ENCODE measurements around the gene KANSL1.
"Not testable (repeated sequence)": the region's sequence is repeated elsewhere in the genome, so short reads cannot be mapped to it uniquely, and the experiment has no call there.

KANSL1 gene

DNA sequence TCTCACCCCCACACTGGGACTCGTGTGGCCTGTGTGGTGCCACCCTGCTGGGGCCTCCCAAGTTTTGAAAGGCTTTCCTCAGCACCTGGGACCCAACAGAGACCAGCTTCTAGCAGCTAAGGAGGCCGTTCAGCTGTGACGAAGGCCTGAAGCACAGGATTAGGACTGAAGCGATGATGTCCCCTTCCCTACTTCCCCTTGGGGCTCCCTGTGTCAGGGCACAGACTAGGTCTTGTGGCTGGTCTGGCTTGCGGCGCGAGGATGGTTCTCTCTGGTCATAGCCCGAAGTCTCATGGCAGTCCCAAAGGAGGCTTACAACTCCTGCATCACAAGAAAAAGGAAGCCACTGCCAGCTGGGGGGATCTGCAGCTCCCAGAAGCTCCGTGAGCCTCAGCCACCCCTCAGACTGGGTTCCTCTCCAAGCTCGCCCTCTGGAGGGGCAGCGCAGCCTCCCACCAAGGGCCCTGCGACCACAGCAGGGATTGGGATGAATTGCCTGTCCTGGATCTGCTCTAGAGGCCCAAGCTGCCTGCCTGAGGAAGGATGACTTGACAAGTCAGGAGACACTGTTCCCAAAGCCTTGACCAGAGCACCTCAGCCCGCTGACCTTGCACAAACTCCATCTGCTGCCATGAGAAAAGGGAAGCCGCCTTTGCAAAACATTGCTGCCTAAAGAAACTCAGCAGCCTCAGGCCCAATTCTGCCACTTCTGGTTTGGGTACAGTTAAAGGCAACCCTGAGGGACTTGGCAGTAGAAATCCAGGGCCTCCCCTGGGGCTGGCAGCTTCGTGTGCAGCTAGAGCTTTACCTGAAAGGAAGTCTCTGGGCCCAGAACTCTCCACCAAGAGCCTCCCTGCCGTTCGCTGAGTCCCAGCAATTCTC is 166.8 kb downstream of the KANSL1 start:
- H3K27me3 ChIP-seq (ENCODE audit: insufficient read depth, low read length) = no peaks in the 10 kb centered on the region
- no peak overlapping the region for H2AFZ ChIP-seq (ENCODE audit: low read depth, low read length)
- H3K4me1 ChIP-seq (ENCODE audit: insufficient read depth, low read length) = no peaks in the 10 kb centered on the region
- peaks cover 44% of the 10 kb centered on the region for H3K36me3 ChIP-seq (ENCODE audit: insufficient read depth, low read length)
- H3K4me3 ChIP-seq (ENCODE audit: low read length) = no peak overlapping the region
- H3K9me3 ChIP-seq (ENCODE audit: low read length) = no peaks in the 10 kb centered on the region

DNA sequence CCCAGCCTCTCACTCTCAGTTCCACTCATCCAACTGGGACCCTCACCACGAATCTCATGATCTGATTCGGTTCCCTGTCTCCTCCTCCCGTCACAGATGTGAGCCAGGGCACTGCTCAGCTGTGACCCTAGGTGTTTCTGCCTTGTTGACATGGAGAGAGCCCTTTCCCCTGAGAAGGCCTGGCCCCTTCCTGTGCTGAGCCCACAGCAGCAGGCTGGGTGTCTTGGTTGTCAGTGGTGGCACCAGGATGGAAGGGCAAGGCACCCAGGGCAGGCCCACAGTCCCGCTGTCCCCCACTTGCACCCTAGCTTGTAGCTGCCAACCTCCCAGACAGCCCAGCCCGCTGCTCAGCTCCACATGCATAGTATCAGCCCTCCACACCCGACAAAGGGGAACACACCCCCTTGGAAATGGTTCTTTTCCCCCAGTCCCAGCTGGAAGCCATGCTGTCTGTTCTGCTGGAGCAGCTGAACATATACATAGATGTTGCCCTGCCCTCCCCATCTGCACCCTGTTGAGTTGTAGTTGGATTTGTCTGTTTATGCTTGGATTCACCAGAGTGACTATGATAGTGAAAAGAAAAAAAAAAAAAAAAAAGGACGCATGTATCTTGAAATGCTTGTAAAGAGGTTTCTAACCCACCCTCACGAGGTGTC is 167.6 kb downstream of the KANSL1 start:
- peaks cover 36% of the 10 kb centered on the region for H3K36me3 ChIP-seq (ENCODE audit: insufficient read depth, low read length)
- H3K9me3 ChIP-seq (ENCODE audit: low read length) = no peaks in the 10 kb centered on the region

DNA sequence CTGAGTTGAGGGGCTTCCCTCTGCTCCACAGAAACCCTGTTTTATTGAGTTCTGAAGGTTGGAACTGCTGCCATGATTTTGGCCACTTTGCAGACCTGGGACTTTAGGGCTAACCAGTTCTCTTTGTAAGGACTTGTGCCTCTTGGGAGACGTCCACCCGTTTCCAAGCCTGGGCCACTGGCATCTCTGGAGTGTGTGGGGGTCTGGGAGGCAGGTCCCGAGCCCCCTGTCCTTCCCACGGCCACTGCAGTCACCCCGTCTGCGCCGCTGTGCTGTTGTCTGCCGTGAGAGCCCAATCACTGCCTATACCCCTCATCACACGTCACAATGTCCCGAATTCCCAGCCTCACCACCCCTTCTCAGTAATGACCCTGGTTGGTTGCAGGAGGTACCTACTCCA is 168.2 kb downstream of the KANSL1 start:
- Histone ChIP-seq H2AFZ (ENCODE audit: low read depth, low read length) (no peak overlapping the region), H3K4me1 (ENCODE audit: insufficient read depth, low read length) (no peaks in the 10 kb centered on the region), H3K27me3 (ENCODE audit: insufficient read depth, low read length) (no peaks in the 10 kb centered on the region), H3K36me3 (ENCODE audit: insufficient read depth, low read length) (peaks cover 30% of the 10 kb centered on the region), H3K4me3 (ENCODE audit: low read length) (no peak overlapping the region), H3K9me3 (ENCODE audit: low read length) (no peaks in the 10 kb centered on the region)

More for the DNA sequence above, 167.6 kb downstream of the KANSL1 start:
- H3K27me3 ChIP-seq (ENCODE audit: insufficient read depth, low read length) = no peaks in the 10 kb centered on the region
- no peaks in the 10 kb centered on the region for H3K4me1 ChIP-seq (ENCODE audit: insufficient read depth, low read length)
- H2AFZ ChIP-seq (ENCODE audit: low read depth, low read length) = no peak overlapping the region
- no peak overlapping the region for H3K4me3 ChIP-seq (ENCODE audit: low read length)

DNA sequence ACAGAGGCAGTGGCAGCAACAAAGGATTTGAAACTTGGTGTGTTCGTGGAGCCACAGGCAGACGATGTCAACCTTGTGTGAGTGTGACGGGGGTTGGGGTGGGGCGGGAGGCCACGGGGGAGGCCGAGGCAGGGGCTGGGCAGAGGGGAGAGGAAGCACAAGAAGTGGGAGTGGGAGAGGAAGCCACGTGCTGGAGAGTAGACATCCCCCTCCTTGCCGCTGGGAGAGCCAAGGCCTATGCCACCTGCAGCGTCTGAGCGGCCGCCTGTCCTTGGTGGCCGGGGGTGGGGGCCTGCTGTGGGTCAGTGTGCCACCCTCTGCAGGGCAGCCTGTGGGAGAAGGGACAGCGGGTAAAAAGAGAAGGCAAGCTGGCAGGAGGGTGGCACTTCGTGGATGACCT is 168.6 kb downstream of the KANSL1 start:
- Histone ChIP-seq H3K4me1 (ENCODE audit: insufficient read depth, low read length) (no peaks in the 10 kb centered on the region), H3K27me3 (ENCODE audit: insufficient read depth, low read length) (no peaks in the 10 kb centered on the region), H3K4me3 (ENCODE audit: low read length) (no peak overlapping the region), H2AFZ (ENCODE audit: low read depth, low read length) (no peak overlapping the region), H3K36me3 (ENCODE audit: insufficient read depth, low read length) (peaks cover 27% of the 10 kb centered on the region), H3K9me3 (ENCODE audit: low read length) (no peaks in the 10 kb centered on the region)

DNA sequence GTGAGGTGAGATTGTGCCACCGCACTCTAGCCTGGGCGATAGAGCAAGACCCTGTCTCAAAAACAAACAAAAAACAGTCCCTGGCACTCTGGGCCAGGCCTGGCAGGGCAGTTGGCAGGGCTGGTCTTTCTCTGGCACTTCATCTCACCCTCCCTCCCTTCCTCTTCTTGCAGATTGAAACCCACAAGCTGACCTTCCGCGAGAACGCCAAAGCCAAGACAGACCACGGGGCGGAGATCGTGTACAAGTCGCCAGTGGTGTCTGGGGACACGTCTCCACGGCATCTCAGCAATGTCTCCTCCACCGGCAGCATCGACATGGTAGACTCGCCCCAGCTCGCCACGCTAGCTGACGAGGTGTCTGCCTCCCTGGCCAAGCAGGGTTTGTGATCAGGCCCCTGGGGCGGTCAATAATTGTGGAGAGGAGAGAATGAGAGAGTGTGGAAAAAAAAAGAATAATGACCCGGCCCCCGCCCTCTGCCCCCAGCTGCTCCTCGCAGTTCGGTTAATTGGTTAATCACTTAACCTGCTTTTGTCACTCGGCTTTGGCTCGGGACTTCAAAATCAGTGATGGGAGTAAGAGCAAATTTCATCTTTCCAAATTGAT is 169.3 kb downstream of the KANSL1 start:
- Histone ChIP-seq H3K4me3 (ENCODE audit: low read length) (no peak overlapping the region), H3K36me3 (ENCODE audit: insufficient read depth, low read length) (peaks cover 27% of the 10 kb centered on the region), H3K9me3 (ENCODE audit: low read length) (no peaks in the 10 kb centered on the region), H3K27me3 (ENCODE audit: insufficient read depth, low read length) (no peaks in the 10 kb centered on the region), H2AFZ (ENCODE audit: low read depth, low read length) (no peak overlapping the region), H3K4me1 (ENCODE audit: insufficient read depth, low read length) (no peaks in the 10 kb centered on the region)

DNA sequence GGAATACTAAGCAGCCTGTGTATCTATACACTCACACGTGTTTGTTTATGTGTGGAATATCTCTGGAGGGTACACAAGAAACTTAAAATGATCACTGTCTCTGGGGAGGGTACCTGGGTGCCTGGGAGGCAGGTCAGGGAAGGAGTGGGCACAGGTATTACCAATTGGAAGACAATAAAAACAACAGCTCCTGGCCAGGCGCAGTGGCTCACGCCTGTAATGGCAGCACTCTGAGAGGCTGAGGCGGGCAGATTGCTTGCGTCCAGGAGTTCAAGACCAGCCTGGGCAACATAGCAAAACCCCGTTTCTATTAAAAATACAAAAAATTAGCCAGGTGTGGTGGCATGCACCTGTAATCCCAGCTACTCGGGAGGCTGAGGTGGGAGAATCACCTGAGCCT is 169.9 kb downstream of the KANSL1 start:
- H3K27me3 ChIP-seq (ENCODE audit: insufficient read depth, low read length); H2AFZ ChIP-seq (ENCODE audit: low read depth, low read length); H3K4me3 ChIP-seq (ENCODE audit: low read length); H3K9me3 ChIP-seq (ENCODE audit: low read length); H3K4me1 ChIP-seq (ENCODE audit: insufficient read depth, low read length): not testable (repeated sequence)
- peaks cover 24% of the 10 kb centered on the region for H3K36me3 ChIP-seq (ENCODE audit: insufficient read depth, low read length)

DNA sequence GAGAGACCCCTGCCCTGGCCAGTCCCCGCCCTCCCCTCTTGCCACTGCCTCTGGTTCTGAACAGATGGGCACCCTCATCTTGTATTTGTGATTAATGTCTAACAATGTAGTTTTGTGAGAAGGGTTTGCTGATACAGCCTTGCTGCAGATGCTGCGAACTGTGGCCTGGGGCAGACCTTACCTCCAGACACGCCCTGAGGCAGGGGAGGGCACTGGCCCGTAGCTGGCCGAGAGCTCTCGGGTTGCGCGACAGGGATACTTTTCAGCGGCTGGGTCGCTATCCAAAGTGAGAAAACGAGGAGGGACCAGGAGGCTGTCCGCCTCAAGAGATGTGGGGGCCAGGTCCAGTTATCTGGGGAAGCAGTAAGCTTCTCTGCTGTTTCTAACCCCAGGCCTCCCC is 172.2 kb downstream of the KANSL1 start:
- Histone ChIP-seq H3K4me1 (ENCODE audit: insufficient read depth, low read length) (no peaks in the 10 kb centered on the region), H2AFZ (ENCODE audit: low read depth, low read length) (no peak overlapping the region), H3K9me3 (ENCODE audit: low read length) (no peaks in the 10 kb centered on the region), H3K36me3 (ENCODE audit: insufficient read depth, low read length) (peaks cover 8% of the 10 kb centered on the region), H3K27me3 (ENCODE audit: insufficient read depth, low read length) (no peaks in the 10 kb centered on the region), H3K4me3 (ENCODE audit: low read length) (no peak overlapping the region)

DNA sequence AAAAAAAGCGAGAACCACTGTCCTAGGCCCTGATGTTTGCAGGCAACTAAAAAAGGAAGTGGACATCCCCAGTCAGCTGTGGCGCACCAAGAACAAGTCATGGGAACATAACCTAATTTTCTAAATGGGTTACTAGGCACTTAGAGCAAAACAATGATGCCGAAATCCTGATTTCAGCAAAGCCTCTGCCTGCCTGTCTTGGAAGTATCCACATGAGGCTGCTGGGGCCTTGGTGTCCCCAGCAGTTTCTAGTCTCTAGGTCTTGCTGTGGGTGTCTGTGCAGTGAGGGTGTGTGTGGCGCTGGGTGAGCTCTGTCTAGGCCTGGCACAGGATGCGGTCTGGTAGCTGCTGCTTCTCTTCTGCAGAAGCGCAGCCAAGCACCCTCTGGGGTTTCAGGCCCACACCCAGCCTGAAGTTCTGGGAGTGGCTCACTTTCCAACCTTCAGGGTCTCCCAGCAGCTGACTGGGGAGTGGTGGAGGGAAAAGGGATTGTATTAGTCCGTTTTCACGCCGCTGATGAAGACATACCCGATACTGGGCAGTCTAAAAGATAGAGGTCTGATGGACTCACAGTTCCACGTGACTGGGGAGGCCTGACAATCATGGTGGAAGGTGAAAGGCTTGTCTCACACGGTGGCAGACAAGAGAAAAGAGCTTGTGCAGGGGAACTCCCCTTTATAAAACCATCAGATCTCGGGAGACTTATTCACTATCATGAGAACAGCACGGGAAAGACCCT is 173.0 kb downstream of the KANSL1 start:
- Histone ChIP-seq H3K27me3 (ENCODE audit: insufficient read depth, low read length) (no peaks in the 10 kb centered on the region), H3K36me3 (ENCODE audit: insufficient read depth, low read length) (peaks cover 2% of the 10 kb centered on the region), H3K9me3 (ENCODE audit: low read length) (no peaks in the 10 kb centered on the region), H3K4me3 (ENCODE audit: low read length) (no peak overlapping the region), H2AFZ (ENCODE audit: low read depth, low read length) (no peak overlapping the region), H3K4me1 (ENCODE audit: insufficient read depth, low read length) (no peaks in the 10 kb centered on the region)

DNA sequence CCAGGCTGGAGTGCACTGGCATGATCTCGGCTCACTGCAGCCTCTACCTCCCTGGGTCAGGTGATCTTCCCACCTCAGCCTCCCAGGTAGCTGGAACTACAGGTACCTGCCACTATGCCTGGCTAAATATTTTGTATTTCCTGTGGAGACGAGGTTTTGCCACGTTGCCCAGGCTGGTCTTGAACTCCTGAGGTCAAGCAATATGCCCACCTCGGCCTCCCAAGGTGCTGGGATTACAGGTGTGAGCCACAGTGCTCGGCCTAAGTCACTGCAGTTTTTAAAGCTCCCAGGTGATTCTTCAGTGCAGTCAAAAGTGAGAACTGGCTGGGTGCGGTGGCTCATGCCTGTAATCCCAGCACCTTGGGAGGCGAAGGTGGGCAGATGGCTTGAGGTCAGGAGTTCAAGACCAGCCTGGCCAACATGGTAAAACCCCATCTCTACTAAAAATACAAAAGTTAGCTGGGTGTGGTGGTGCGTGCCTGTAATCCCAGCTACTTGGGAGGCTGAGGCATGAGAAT is 173.8 kb downstream of the KANSL1 start:
- H3K36me3 ChIP-seq (ENCODE audit: insufficient read depth, low read length); H3K4me3 ChIP-seq (ENCODE audit: low read length); H3K9me3 ChIP-seq (ENCODE audit: low read length); H2AFZ ChIP-seq (ENCODE audit: low read depth, low read length); H3K4me1 ChIP-seq (ENCODE audit: insufficient read depth, low read length); H3K27me3 ChIP-seq (ENCODE audit: insufficient read depth, low read length): not testable (repeated sequence)

DNA sequence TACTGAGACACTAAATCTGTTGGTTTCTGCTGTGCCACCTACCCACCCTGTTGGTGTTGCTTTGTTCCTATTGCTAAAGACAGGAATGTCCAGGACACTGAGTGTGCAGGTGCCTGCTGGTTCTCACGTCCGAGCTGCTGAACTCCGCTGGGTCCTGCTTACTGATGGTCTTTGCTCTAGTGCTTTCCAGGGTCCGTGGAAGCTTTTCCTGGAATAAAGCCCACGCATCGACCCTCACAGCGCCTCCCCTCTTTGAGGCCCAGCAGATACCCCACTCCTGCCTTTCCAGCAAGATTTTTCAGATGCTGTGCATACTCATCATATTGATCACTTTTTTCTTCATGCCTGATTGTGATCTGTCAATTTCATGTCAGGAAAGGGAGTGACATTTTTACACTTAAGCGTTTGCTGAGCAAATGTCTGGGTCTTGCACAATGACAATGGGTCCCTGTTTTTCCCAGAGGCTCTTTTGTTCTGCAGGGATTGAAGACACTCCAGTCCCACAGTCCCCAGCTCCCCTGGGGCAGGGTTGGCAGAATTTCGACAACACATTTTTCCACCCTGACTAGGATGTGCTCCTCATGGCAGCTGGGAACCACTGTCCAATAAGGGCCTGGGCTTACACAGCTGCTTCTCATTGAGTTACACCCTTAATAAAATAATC is 179.6 kb downstream of the KANSL1 start:
- peaks cover 12% of the 10 kb centered on the region for H3K4me1 ChIP-seq (ENCODE audit: insufficient read depth, low read length)
- no peak overlapping the region for H2AFZ ChIP-seq (ENCODE audit: low read depth, low read length)
- no peaks in the 10 kb centered on the region for H3K27me3 ChIP-seq (ENCODE audit: insufficient read depth, low read length)
- H3K9me3 ChIP-seq (ENCODE audit: low read length) = no peaks in the 10 kb centered on the region
- H3K4me3 ChIP-seq (ENCODE audit: low read length) = no peak overlapping the region
- H3K36me3 ChIP-seq (ENCODE audit: insufficient read depth, low read length) = no peaks in the 10 kb centered on the region

DNA sequence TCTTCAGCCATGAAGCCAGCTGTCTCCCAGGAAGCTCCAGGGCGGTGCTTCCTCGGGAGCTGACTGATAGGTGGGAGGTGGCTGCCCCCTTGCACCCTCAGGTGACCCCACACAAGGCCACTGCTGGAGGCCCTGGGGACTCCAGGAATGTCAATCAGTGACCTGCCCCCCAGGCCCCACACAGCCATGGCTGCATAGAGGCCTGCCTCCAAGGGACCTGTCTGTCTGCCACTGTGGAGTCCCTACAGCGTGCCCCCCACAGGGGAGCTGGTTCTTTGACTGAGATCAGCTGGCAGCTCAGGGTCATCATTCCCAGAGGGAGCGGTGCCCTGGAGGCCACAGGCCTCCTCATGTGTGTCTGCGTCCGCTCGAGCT is 180.1 kb downstream of the KANSL1 start:
- Histone ChIP-seq H2AFZ (ENCODE audit: low read depth, low read length) (no peak overlapping the region), H3K4me3 (ENCODE audit: low read length) (no peak overlapping the region), H3K9me3 (ENCODE audit: low read length) (no peaks in the 10 kb centered on the region), H3K27me3 (ENCODE audit: insufficient read depth, low read length) (no peaks in the 10 kb centered on the region), H3K36me3 (ENCODE audit: insufficient read depth, low read length) (no peaks in the 10 kb centered on the region), H3K4me1 (ENCODE audit: insufficient read depth, low read length) (peaks cover 12% of the 10 kb centered on the region)

DNA sequence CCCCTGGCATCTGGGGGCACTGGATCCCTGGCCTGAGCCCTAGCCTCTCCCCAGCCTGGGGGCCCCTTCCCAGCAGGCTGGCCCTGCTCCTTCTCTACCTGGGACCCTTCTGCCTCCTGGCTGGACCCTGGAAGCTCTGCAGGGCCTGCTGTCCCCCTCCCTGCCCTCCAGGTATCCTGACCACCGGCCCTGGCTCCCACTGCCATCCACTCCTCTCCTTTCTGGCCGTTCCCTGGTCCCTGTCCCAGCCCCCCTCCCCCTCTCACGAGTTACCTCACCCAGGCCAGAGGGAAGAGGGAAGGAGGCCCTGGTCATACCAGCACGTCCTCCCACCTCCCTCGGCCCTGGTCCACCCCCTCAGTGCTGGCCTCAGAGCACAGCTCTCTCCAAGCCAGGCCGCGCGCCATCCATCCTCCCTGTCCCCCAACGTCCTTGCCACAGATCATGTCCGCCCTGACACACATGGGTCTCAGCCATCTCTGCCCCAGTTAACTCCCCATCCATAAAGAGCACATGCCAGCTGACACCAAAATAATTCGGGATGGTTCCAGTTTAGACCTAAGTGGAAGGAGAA is 180.6 kb downstream of the KANSL1 start:
- no peaks in the 10 kb centered on the region for H3K27me3 ChIP-seq (ENCODE audit: insufficient read depth, low read length)
- no peak overlapping the region for H2AFZ ChIP-seq (ENCODE audit: low read depth, low read length)
- no peak overlapping the region for H3K4me3 ChIP-seq (ENCODE audit: low read length)
- no peaks in the 10 kb centered on the region for H3K9me3 ChIP-seq (ENCODE audit: low read length)
- no peaks in the 10 kb centered on the region for H3K36me3 ChIP-seq (ENCODE audit: insufficient read depth, low read length)
- H3K4me1 ChIP-seq (ENCODE audit: insufficient read depth, low read length) = peaks cover 12% of the 10 kb centered on the region
